IMR-90 (cell line): ENCODE data around the gene PRM2. TPM values are rescaled to one million over a fixed set of nuclear protein-coding genes. Genes with fewer than 3 reads are reported as not detected.

Experiments used
- ATAC-seq: fragments of 200-7000 bp; cut with Tn5 transposase; 2 replicates; pipeline ENCODE4 v1.9.1; 2020; ENCODE audit warnings: low read depth, mild to moderate bottlenecking, moderate library complexity
- BruUV-seq: library from RNA; stranded (reverse); fragments of 400-500 nt; replicated peaks from 2 replicates; lab custom pipeline; 2021; lab: Mats Ljungman, UMichigan
- CTCF ChIA-PET: fragments of 300-600 bp; formaldehyde crosslinking; extraction: SDS; loops from one replicate; lab custom pipeline; 2021; ENCODE audit warnings: antibody characterized with exemption; lab: Yijun Ruan, JAX
- POLR2A ChIA-PET: fragments of 300-600 bp; sonication (Branson Sonifier 250); formaldehyde crosslinking; loops from one replicate; lab custom pipeline; 2022; ENCODE audit warnings: antibody characterized with exemption; ENCODE audit not compliant: unreplicated experiment; lab: Charles Lee
- DNase-seq: peaks from one replicate; pipeline ENCODE4 v3.0.0; 2013
- H2AFZ ChIP-seq: replicated peaks from 2 replicates; pipeline ENCODE3; 2013; ENCODE audit warnings: low read length, mild to moderate bottlenecking; ENCODE audit not compliant: poor library complexity
- H2AK5ac ChIP-seq: 2 replicates; pipeline ENCODE4 v1.6.1; 2013; ENCODE audit warnings: low read depth, low read length, inconsistent platforms
- H2AK9ac ChIP-seq: replicated peaks from 2 replicates; pipeline ENCODE3; 2013; ENCODE audit warnings: mild to moderate bottlenecking, low read depth, low read length, moderate library complexity; ENCODE audit not compliant: poor library complexity
- H2BK120ac ChIP-seq: 2 replicates; pipeline ENCODE4 v1.6.1; 2013; ENCODE audit warnings: low read depth, low read length, inconsistent platforms
- H2BK15ac ChIP-seq: 3 replicates; pipeline ENCODE4 v1.6.1; 2013; ENCODE audit warnings: low read depth, low read length, inconsistent platforms
- H2BK20ac ChIP-seq: 2 replicates; pipeline ENCODE4 v1.6.1; 2013; ENCODE audit warnings: low read depth, mild to moderate bottlenecking, inconsistent platforms, low read length, moderate library complexity
- H2BK5ac ChIP-seq: 2 replicates; pipeline ENCODE4 v1.6.1; 2013; ENCODE audit warnings: mild to moderate bottlenecking, low read depth, low read length, inconsistent platforms; ENCODE audit not compliant: poor library complexity, severe bottlenecking
- H3K14ac ChIP-seq: replicated peaks from 2 replicates; pipeline ENCODE4 v1.6.1; 2013; ENCODE audit warnings: low read depth, low read length, inconsistent platforms
- H3K18ac ChIP-seq: 2 replicates; pipeline ENCODE4 v1.6.1; 2013; ENCODE audit warnings: low read depth, low read length, control low read depth
- H3K23ac ChIP-seq: 2 replicates; pipeline ENCODE4 v1.6.1; 2013; ENCODE audit warnings: low read depth, low read length, inconsistent platforms
- H3K27ac ChIP-seq: 2 replicates; pipeline ENCODE4 v1.5.1; 2013; ENCODE audit warnings: mild to moderate bottlenecking, control low read depth, low read length; ENCODE audit not compliant: insufficient read depth
- H3K27me3 ChIP-seq: 2 replicates; pipeline ENCODE4 v1.6.1; 2013; ENCODE audit warnings: low read length; ENCODE audit not compliant: control insufficient read depth, insufficient read depth
- H3K36me3 ChIP-seq: 2 replicates; pipeline ENCODE4 v1.6.1; 2013; ENCODE audit warnings: low read length, mixed read lengths; ENCODE audit not compliant: control insufficient read depth, insufficient read depth
- H3K4ac ChIP-seq: 2 replicates; pipeline ENCODE4 v1.6.1; 2013; ENCODE audit warnings: low read depth, low read length, inconsistent platforms
- H3K4me1 ChIP-seq: 2 replicates; pipeline ENCODE4 v1.6.1; 2013; ENCODE audit warnings: low read length, mixed read lengths; ENCODE audit not compliant: control insufficient read depth, insufficient read depth
- H3K4me2 ChIP-seq: 2 replicates; pipeline ENCODE4 v1.6.1; 2013; ENCODE audit warnings: low read depth, mild to moderate bottlenecking, control low read depth, low read length, moderate library complexity
- H3K4me3 ChIP-seq: 2 replicates; pipeline ENCODE4 v1.5.1; 2013; ENCODE audit warnings: low read depth, mild to moderate bottlenecking, control low read depth, low read length, moderate library complexity; ENCODE audit not compliant: insufficient read depth
- H3K56ac ChIP-seq: 2 replicates; pipeline ENCODE4 v1.6.1; 2013; ENCODE audit warnings: low read length, inconsistent platforms; ENCODE audit not compliant: insufficient read depth; ENCODE audit errors: extremely low read depth
- H3K79me1 ChIP-seq, 2 experiments: 2 replicates each; pipeline ENCODE4 v1.6.1; 2013; ENCODE audit warnings: low read length in 2 of 2, inconsistent platforms in 1 of 2, low read depth in 1 of 2
- H3K9ac ChIP-seq: 2 replicates; pipeline ENCODE4 v1.6.1; 2013; ENCODE audit warnings: low read depth, low read length, control low read depth
- H3K9me1 ChIP-seq: 2 replicates; pipeline ENCODE4 v1.6.1; 2013; ENCODE audit warnings: low read length, inconsistent platforms; ENCODE audit not compliant: insufficient read depth
- H3K9me3 ChIP-seq: 2 replicates; pipeline ENCODE4 v1.6.1; 2013; ENCODE audit warnings: low read length; ENCODE audit not compliant: control insufficient read depth, insufficient read depth
- H4K20me1 ChIP-seq: 2 replicates; pipeline ENCODE4 v1.6.1; 2013; ENCODE audit warnings: low read length, inconsistent platforms; ENCODE audit not compliant: insufficient read depth
- H4K5ac ChIP-seq: 2 replicates; pipeline ENCODE4 v1.6.1; 2013; ENCODE audit warnings: mild to moderate bottlenecking, low read depth, low read length, control low read depth
- H4K8ac ChIP-seq, 2 experiments: 2 replicates each; pipeline ENCODE4 v1.6.1; 2013; ENCODE audit warnings: low read depth in 2 of 2, low read length in 2 of 2, control low read depth in 1 of 2, inconsistent platforms in 1 of 2
- H4K91ac ChIP-seq: 2 replicates; pipeline ENCODE4 v1.6.1; 2013; ENCODE audit warnings: low read depth, low read length, inconsistent platforms; ENCODE audit not compliant: insufficient read depth
- CTCF ChIP-seq: conservative IDR thresholded peaks from 2 replicates; pipeline ENCODE4 v1.5.1; 2012; ENCODE audit warnings: mild to moderate bottlenecking, low read depth, low read length, improper control_type of control experiment
- MAFK ChIP-seq: IDR thresholded peaks from 2 replicates; pipeline ENCODE4 v1.6.1; 2012; ENCODE audit warnings: low read depth, low read length, improper control_type of control experiment
- MAZ ChIP-seq: IDR thresholded peaks from 2 replicates; pipeline ENCODE4 v1.6.1; 2012; ENCODE audit warnings: low read depth, mild to moderate bottlenecking, low read length, improper control_type of control experiment, moderate library complexity, borderline replicate concordance
- POLR2A ChIP-seq: IDR thresholded peaks from 2 replicates; pipeline ENCODE4 v1.6.1; 2012; ENCODE audit warnings: mild to moderate bottlenecking, low read depth, low read length
- RCOR1 ChIP-seq: IDR thresholded peaks from 2 replicates; pipeline ENCODE4 v1.6.1; 2012; ENCODE audit warnings: mild to moderate bottlenecking, low read length, improper control_type of control experiment; ENCODE audit not compliant: insufficient replicate concordance
- SMC3 ChIP-seq: fragments of 150-350 bp; IDR thresholded peaks from 2 replicates; pipeline ENCODE4 v1.6.1; 2016; ENCODE audit warnings: low read depth, mild to moderate bottlenecking, antibody characterized with exemption, low read length, moderate library complexity
- USF2 ChIP-seq: fragments of 150-350 bp; IDR thresholded peaks from 2 replicates; pipeline ENCODE4 v1.6.1; 2017; ENCODE audit warnings: mild to moderate bottlenecking, antibody characterized with exemption, low read length, low read depth
- WGBS, 2 experiments: methylation state at CpG; one replicate each; pipeline versions ENCODE4 v1.1.5 to v1.1.7; 2013; ENCODE audit warnings: missing lambda C conversion rate in 2 of 2; ENCODE audit not compliant: insufficient read length in 1 of 2; ENCODE audit errors: extremely low coverage in 2 of 2; 5-methylcytosine and 5-hydroxymethylcytosine counted together
- dilution Hi-C: fragments of 300-500 bp; cut with HindIII; formaldehyde crosslinking; loops from one replicate; pipeline ENCODE4 v1.14.3; 2018; ENCODE audit warnings: low sequenced_read_pairs; ENCODE audit not compliant: unreplicated experiment
- in situ Hi-C: fragments of 300-500 bp; cut with MboI; formaldehyde crosslinking; loops from 3 replicates; pipeline ENCODE4 v1.14.3; 2019; ENCODE audit warnings: low sequenced_read_pairs, inconsistent platforms, mixed read lengths
- intact Hi-C: fragments of 100-400 bp; cut with micrococcal nuclease; formaldehyde crosslinking; loops from 2 replicates; pipeline ENCODE4 v1.10.0; 2022
- polyA plus RNA-seq, 3 experiments: library from polyadenylated mRNA; depleted of rRNA; stranded (reverse); fragments of >200 nt; gene quantifications; 2 replicates each; pipeline ENCODE4 v1.2.3, GENCODE V29; 2012; ENCODE audit warnings: low replicate concordance in 1 of 3
- total RNA-seq: library from RNA; depleted of rRNA; stranded (reverse); fragments of >200 nt; gene quantifications from 2 replicates; pipeline ENCODE4 v1.2.3, GENCODE V29; 2012
- TF ChIP-seq, protein P1 (sequence below): fragments of 150-350 bp; IDR thresholded peaks from 2 replicates; pipeline ENCODE4 v1.6.1; 2016; ENCODE audit warnings: low read depth, mild to moderate bottlenecking, low read length, moderate library complexity, borderline replicate concordance

Gene PRM2
- total and polyA plus RNA-seq, 2 of the 4 experiments (the other 2 are of a cell fraction), result not detected

DNA sequence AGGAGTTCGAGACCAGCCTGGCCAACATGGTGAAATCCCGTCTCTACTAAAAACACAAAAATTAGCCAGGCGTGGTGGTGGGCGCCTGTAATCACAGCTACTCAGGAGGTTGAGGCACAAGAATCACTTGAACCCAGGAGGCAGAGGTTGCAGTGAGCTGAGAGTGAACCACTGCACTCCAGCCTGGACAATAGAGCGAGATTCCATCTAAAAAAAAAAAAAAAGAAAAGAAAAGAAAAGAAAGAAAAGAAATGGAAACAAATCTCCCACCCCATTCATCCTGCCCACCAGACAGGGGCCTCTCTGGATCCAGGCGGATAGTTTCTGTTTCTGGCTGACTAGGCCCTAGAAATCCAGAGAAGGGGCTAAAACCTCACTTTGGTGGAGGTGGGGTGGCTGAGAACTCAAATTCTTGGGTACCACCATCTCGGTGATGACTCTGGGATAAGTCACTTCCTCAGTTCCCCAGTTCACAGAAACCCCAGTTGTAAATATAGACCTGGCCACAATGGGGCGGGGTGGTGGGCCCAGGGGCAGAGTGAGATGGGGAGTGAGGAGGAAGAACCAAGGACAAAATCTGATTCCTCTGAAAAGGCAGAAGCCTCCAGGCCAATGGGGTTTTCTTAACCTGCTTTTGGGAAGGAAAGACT lies 42.4 kb downstream of the PRM2 start:
- Histone ChIP-seq H2BK20ac (no peak overlapping the region), H4K8ac (peak overlapping the region in 1 of 2 experiments; percentile 3; a peak in 1 of 4 replicates), H3K4me1 (peaks cover 2% of the 10 kb centered on the region; the same call in 1 of the 2 replicates), H3K23ac (no peak overlapping the region), H2BK5ac (no peak overlapping the region), H3K56ac (no peak overlapping the region), H3K9ac (no peak overlapping the region), H3K18ac (no peak overlapping the region), H3K36me3 (no peaks in the 10 kb centered on the region), H3K4me2 (no peak overlapping the region), H3K4me3 (no peak overlapping the region), H2BK15ac (peak overlapping the region; percentile 40; the same call in 1 of the 3 replicates), H3K9me3 (no peaks in the 10 kb centered on the region), H2AK9ac (no peak overlapping the region), H4K20me1 (no peaks in the 10 kb centered on the region), H2AFZ (peak overlapping the region; percentile 11), H3K14ac (no peak overlapping the region), H2BK120ac (no peak overlapping the region; the same call in 1 of the 2 replicates), H2AK5ac (peak overlapping the region; percentile 21; the same call in 1 of the 2 replicates), H4K5ac (no peak overlapping the region), H3K27ac (no peak overlapping the region), H3K27me3 (no peaks in the 10 kb centered on the region; the same call in 1 of the 2 replicates), H3K79me1 (no peaks in the 10 kb centered on the region), H3K4ac (no peak overlapping the region), H4K91ac (no peak overlapping the region), H3K9me1 (no peaks in the 10 kb centered on the region; the same call in 1 of the 2 replicates)
- ATAC-seq, result no peak
- POLR2A ChIA-PET, result no interaction called here
- in situ Hi-C loops, result no loop called here
- no peak for TF ChIP-seq MAFK
- no peak for TF ChIP-seq POLR2A
- TF ChIP-seq MAZ, result no peak
- TF ChIP-seq SMC3, result no peak
- TF ChIP-seq, protein P1, sequence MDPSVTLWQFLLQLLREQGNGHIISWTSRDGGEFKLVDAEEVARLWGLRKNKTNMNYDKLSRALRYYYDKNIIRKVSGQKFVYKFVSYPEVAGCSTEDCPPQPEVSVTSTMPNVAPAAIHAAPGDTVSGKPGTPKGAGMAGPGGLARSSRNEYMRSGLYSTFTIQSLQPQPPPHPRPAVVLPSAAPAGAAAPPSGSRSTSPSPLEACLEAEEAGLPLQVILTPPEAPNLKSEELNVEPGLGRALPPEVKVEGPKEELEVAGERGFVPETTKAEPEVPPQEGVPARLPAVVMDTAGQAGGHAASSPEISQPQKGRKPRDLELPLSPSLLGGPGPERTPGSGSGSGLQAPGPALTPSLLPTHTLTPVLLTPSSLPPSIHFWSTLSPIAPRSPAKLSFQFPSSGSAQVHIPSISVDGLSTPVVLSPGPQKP, result no peak
- no peak for TF ChIP-seq USF2
- no peak for TF ChIP-seq RCOR1
- TF ChIP-seq CTCF, result no peak
- CTCF ChIA-PET, result no interaction called here
- intact Hi-C loops, result no loop called here
- BruUV-seq, result no TSS peak
- dilution Hi-C loops, result no loop called here
- WGBS, 2 experiments, result 83% methylated on average over 1 of the region's 8 CpGs; no CpG with 5 or more reads in 1 of the 2 experiments
- no peak for DNase-seq
